BLaER1 treated with 17β-estradiol and CSF1 and Interleukin-3, amounts not matched to agents 10 nM and 100 nM (cell line): ENCODE results near the gene ANKRD22.
"Not testable (repeated sequence)": the region's sequence is repeated elsewhere in the genome, so short reads cannot be mapped to it uniquely, and the experiment has no call there.

Experiments used
- H3K27ac ChIP-seq, 11 experiments: shearing (Covaris generic); formaldehyde crosslinking; 2 replicates each; pipeline ENCODE4 v1.8.1; 2022
- H3K27me3 ChIP-seq, 11 experiments: shearing (Covaris generic); formaldehyde crosslinking; 2 replicates each; pipeline ENCODE4 v1.8.1; 2022
- H3K36me3 ChIP-seq, 11 experiments: shearing (Covaris generic); formaldehyde crosslinking; 2 replicates each; pipeline ENCODE4 v1.8.1; 2022
- H3K4me1 ChIP-seq, 10 experiments: shearing (Covaris generic); formaldehyde crosslinking; 2 replicates each; pipeline ENCODE4 v1.8.1; 2022
- H3K4me2 ChIP-seq, 11 experiments: shearing (Covaris generic); formaldehyde crosslinking; 2 replicates each; pipeline ENCODE4 v1.8.1; 2022
- H3K4me3 ChIP-seq, 10 experiments: shearing (Covaris generic); formaldehyde crosslinking; 2 replicates each; pipeline ENCODE4 v1.8.1; 2022
- H3K9ac ChIP-seq, 11 experiments: shearing (Covaris generic); formaldehyde crosslinking; 2 replicates each; pipeline ENCODE4 v1.8.1; 2022
- H3K9me3 ChIP-seq, 11 experiments: shearing (Covaris generic); formaldehyde crosslinking; replicated peaks in 1 of 11; 2 replicates each; pipeline ENCODE4 v1.8.1; 2022
- H4K20me1 ChIP-seq, 11 experiments: shearing (Covaris generic); formaldehyde crosslinking; 2 replicates each; pipeline ENCODE4 v1.8.1; 2022
- Cebpa-rat ChIP-seq, 11 experiments: shearing (Covaris generic); IDR thresholded peaks; 2 replicates each; pipeline ENCODE4 v1.8.1; 2022

ANKRD22 gene

DNA sequence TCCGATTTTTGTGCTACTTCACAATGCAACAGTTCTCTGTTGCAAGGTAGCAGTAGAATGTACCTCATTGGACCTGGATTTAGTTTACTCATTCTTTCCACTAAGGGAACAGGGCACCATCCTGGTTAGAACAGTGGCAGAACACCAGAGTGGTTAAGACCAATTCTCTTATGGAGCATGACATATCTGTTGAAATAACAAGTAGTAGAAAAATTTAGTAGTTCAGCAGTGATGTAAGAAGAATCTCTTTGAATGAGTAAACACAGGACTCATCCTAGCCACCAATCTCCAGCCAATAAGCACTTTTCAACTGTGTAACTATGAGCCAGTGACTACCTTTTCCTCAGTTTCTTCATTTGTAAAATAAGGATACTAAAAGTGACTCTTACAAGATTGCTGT is 2.4 kb downstream of the ANKRD22 start:
- Histone ChIP-seq H3K4me2 (peak overlapping the region in 4 of 11 experiments; percentile 49 to 84 (median 70); a peak in 7 of 22 replicates), H3K9me3 (peaks cover 0 to 25% (median 0%) of the 10 kb centered on the region in 11 experiments; a peak in 8 of 22 replicates), H4K20me1 (no peaks in the 10 kb centered on the region), H3K27me3 (no peaks in the 10 kb centered on the region), H3K36me3 (no peaks in the 10 kb centered on the region), H3K4me1 (peaks cover 0 to 65% (median 17%) of the 10 kb centered on the region in 10 experiments; a peak in 11 of 20 replicates), H3K27ac (peak overlapping the region in 1 of 11 experiments; percentile 14; a peak in 1 of 22 replicates), H3K4me3 (peak overlapping the region in 3 of 10 experiments; percentile 11 to 59 (median 44); a peak in 3 of 20 replicates), H3K9ac (peak overlapping the region in 1 of 11 experiments; percentile 35; a peak in 1 of 22 replicates)
- TF ChIP-seq Cebpa-rat (IDR thresholded peaks at IDR 0.05): no peak

DNA sequence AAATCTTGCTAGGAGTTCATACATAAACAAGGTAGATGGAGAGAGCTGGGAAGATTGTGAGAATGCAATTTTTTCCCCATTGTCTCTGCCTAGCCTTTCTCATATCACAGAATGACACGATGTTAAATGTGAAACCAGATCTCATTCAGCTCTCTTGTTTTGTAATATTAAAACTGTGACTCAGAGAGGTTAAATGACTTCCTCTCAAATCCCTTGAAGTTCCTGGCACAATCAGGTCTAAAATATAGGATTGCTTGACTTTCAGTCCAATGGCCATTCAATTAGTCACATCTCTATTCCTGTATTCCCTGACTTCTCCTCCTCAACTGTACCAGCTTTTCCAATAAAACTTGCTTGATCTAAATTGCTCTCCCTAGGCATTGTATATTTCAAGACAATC is 3.1 kb downstream of the ANKRD22 start:
- no peaks in the 10 kb centered on the region for H3K36me3 ChIP-seq
- H3K27ac ChIP-seq: peak overlapping the region in 2 of 11 experiments; percentile 14 to 49; a peak in 3 of 22 replicates
- no peak overlapping the region for H3K9ac ChIP-seq
- peak overlapping the region in 2 of 10 experiments; percentile 44 to 59; a peak in 3 of 20 replicates for H3K4me3 ChIP-seq
- H3K9me3 ChIP-seq: peaks cover 0 to 18% (median 0%) of the 10 kb centered on the region in 11 experiments; a peak in 8 of 22 replicates
- H4K20me1 ChIP-seq: no peaks in the 10 kb centered on the region
- no peak for TF ChIP-seq Cebpa-rat (IDR thresholded peaks at IDR 0.05)
- H3K4me2 ChIP-seq: peak overlapping the region in 6 of 11 experiments; percentile 6 to 84 (median 55); a peak in 10 of 22 replicates
- no peaks in the 10 kb centered on the region for H3K27me3 ChIP-seq
- peaks cover 0 to 58% (median 17%) of the 10 kb centered on the region in 10 experiments; a peak in 11 of 20 replicates for H3K4me1 ChIP-seq

DNA sequence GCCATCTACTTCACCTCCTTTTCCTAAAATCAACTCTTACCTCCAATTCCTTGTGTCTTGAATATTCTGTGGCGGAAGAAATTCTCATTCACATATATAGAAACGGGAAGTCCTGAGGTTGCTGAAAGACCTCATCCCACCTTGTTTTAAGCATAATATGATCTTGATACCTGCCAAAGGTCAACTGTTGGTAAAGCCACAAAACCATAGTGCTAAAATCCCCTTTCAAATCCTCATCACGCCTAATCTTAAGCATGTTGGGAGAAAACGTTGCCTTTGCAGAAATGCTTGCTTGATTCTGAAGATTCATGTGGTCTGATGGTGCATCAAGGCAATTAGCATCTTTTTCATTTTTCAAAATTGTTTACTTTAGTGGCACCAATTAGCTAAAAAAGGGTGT is 8.5 kb downstream of the ANKRD22 start:
- Histone ChIP-seq H3K9me3 (peaks cover 0 to 8% (median 0%) of the 10 kb centered on the region in 11 experiments; a peak in 4 of 22 replicates), H3K4me2 (no peak overlapping the region), H3K9ac (no peak overlapping the region), H3K27ac (no peak overlapping the region), H4K20me1 (no peaks in the 10 kb centered on the region), H3K4me1 (peaks cover 0 to 28% (median 0%) of the 10 kb centered on the region in 10 experiments; a peak in 7 of 20 replicates), H3K27me3 (no peaks in the 10 kb centered on the region), H3K4me3 (no peak overlapping the region), H3K36me3 (no peaks in the 10 kb centered on the region)
- no peak for TF ChIP-seq Cebpa-rat (IDR thresholded peaks at IDR 0.05)

DNA sequence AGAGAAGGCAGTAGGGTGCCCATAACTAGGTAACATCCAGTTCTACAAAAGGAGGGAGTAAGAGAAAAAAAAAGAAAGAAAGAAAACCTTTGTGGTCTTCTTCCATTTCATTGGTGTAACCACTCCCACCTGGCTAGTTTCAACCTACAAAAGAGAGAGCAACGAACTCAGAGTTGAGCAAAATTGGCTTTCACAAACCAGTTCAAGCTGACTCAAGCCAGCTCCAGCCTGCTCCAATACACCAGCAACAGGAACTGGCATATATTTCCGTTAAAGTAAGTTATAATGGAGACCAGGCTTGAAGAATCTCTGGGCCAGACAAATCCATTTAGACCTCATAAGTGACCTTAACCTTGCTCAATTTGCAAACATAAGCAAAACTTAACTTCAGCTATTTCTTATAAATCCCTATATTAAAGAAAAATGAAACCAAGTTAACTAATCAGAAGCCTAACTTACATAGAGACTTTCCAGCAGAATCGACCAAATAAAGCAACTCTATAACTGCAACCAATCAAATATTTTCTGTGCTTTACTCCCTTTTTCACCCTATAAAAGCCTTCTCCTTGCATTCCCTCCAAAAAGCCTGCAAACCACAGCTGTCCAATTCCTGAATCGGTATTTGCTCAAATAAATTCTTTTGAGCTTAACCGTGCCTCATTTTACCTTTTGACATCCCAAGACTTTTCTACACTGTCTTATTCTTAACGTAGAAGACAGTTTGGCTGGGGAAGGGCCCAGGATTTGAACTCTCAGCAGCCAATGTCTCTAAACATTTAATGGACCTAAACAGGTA is 10.1 kb downstream of the ANKRD22 start:
- peak overlapping the region in 2 of 11 experiments; percentile 30 to 36; a peak in 4 of 22 replicates for H3K4me2 ChIP-seq
- no peak overlapping the region for H3K4me3 ChIP-seq
- TF ChIP-seq Cebpa-rat (IDR thresholded peaks at IDR 0.05): no peak
- H3K27me3 ChIP-seq: no peaks in the 10 kb centered on the region
- H3K36me3 ChIP-seq: no peaks in the 10 kb centered on the region
- H3K27ac ChIP-seq: no peak overlapping the region
- peaks cover 0 to 6% (median 0%) of the 10 kb centered on the region in 11 experiments; a peak in 4 of 22 replicates for H3K9me3 ChIP-seq
- H4K20me1 ChIP-seq: no peaks in the 10 kb centered on the region
- H3K9ac ChIP-seq: no peak overlapping the region
- peaks cover 0 to 33% (median 0%) of the 10 kb centered on the region in 10 experiments; a peak in 4 of 20 replicates for H3K4me1 ChIP-seq

DNA sequence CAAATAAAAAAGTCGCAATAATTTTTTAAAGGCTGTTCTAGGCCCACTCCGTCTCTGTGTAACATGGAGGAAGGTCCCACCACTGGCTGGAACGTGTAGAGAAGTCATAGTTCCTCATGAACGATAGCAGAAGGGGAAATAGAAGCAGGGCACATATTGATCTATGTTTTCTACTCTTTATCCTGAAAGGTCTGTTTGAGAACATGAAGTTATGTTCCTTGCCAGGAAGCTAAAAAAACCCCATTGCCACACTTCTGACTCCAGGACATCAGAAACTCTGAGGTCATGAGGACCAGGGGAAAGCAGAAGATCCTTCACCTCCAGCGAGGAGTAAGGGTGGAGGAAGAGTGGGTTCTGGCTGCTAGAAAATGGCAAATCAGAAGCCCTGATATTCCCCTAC is 10.8 kb downstream of the ANKRD22 start:
- peak overlapping the region in 2 of 11 experiments; percentile 30 to 36; a peak in 4 of 22 replicates for H3K4me2 ChIP-seq
- H3K4me3 ChIP-seq: no peak overlapping the region
- H3K4me1 ChIP-seq: peaks cover 0 to 38% (median 0%) of the 10 kb centered on the region in 10 experiments; a peak in 4 of 20 replicates
- H3K27me3 ChIP-seq: no peaks in the 10 kb centered on the region
- H3K9me3 ChIP-seq: no peaks in the 10 kb centered on the region
- H4K20me1 ChIP-seq: no peaks in the 10 kb centered on the region
- H3K9ac ChIP-seq: no peak overlapping the region
- TF ChIP-seq Cebpa-rat (IDR thresholded peaks at IDR 0.05): no peak
- no peaks in the 10 kb centered on the region for H3K36me3 ChIP-seq
- H3K27ac ChIP-seq: no peak overlapping the region

DNA sequence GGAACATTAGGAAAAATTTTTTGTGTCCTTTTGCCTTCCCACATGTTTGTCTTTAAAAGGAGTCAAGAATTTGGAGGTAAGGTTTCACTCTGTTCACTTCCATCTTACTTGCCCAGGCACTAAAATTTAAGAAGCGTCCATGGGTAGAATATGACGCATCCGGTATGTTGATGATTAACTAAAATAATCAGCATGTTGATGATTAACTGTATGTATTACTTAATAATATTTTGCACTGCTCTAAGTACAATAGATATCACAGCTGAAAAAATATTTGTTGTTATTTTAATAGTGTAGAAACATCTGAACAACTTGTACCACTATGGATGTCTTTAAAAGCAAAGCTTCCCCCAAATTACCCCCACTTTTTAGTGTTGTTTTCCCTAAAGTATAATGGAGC is 11.5 kb downstream of the ANKRD22 start:
- H3K27me3 ChIP-seq: no peaks in the 10 kb centered on the region
- no peaks in the 10 kb centered on the region for H3K9me3 ChIP-seq
- H3K4me2 ChIP-seq: no peak overlapping the region
- no peak for TF ChIP-seq Cebpa-rat (IDR thresholded peaks at IDR 0.05)
- H3K4me1 ChIP-seq: peaks cover 0 to 40% (median 0%) of the 10 kb centered on the region in 10 experiments; a peak in 4 of 20 replicates
- H3K4me3 ChIP-seq: no peak overlapping the region
- no peak overlapping the region for H3K9ac ChIP-seq
- no peaks in the 10 kb centered on the region for H3K36me3 ChIP-seq
- H3K27ac ChIP-seq: no peak overlapping the region
- H4K20me1 ChIP-seq: 0 out of 22 replicates have a peak, but pooled peaks cover 0 to 2% (median 0%) of the 10 kb centered on the region in 11 experiments

DNA sequence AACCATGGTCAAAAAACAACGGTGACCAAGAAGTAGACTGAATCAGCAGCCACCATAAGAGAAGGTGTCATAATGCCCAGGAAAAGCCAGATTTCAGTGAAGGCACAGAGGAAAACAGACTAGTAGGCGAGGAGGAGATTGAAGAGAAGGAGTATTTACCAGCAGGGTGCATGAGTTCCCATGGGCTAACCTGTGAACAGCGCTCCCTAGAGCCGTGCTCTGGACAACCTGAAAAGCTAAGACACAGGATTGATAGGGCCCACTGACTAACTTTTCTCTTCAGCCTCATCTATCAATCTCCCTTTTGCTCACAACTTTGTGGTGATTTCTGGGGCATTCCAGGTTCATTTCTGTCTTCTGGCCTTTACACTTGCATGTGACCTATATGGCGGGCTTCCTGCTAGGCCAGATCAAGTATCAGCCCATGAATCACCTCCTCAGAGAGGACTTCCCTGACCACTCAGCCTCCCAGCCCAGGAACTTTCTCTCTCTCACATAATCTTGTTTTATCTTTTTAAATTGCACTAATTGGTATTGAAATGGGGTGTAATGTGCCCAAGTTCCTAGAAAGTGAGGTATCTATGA is 12.8 kb downstream of the ANKRD22 start:
- no peak for TF ChIP-seq Cebpa-rat (IDR thresholded peaks at IDR 0.05)
- Histone ChIP-seq H3K9me3 (no peaks in the 10 kb centered on the region), H3K4me2 (peak overlapping the region in 2 of 11 experiments; percentile 1 to 52; a peak in 2 of 22 replicates), H3K27ac (no peak overlapping the region), H3K9ac (no peak overlapping the region), H3K4me3 (no peak overlapping the region), H3K4me1 (peaks cover under 1 to 45% (median 1%) of the 10 kb centered on the region in 10 experiments; a peak in 10 of 20 replicates), H3K27me3 (no peaks in the 10 kb centered on the region), H3K36me3 (no peaks in the 10 kb centered on the region), H4K20me1 (0 out of 22 replicates have a peak, but pooled peaks cover 0 to 11% (median 0%) of the 10 kb centered on the region in 11 experiments)

DNA sequence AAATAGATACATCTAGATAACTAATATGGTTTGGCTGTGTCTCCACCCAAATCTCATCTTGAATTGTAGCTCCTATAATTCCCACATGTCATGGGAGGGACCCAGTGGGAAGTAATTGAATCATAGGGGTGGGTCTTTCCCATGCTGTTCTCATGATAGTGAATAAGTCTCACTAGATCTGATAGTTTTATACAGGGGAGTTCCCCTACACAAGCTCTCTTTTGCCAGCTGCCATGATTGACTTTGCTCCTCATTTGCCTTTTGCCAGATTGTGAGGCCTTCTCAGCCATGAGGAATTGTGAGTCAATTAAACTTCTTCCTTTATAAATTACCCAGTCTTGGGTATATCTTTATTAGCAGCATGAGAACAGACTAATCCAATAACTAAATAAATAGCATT is 14.0 kb downstream of the ANKRD22 start:
- H3K9ac ChIP-seq, H3K27me3 ChIP-seq, H3K4me3 ChIP-seq, H3K9me3 ChIP-seq, H3K36me3 ChIP-seq, H3K27ac ChIP-seq: not testable (repeated sequence)
- H3K4me2 ChIP-seq: 0 out of 22 replicates have a peak overlapping the region, but pooled peaks of 1 of the 11 experiments have one; percentile 9
- H3K4me1 ChIP-seq: peaks cover 5 to 51% (median 7%) of the 10 kb centered on the region in 10 experiments; a peak in 11 of 20 replicates
- H4K20me1 ChIP-seq: peaks cover 0 to 19% (median 0%) of the 10 kb centered on the region in 11 experiments; a peak in 2 of 22 replicates

DNA sequence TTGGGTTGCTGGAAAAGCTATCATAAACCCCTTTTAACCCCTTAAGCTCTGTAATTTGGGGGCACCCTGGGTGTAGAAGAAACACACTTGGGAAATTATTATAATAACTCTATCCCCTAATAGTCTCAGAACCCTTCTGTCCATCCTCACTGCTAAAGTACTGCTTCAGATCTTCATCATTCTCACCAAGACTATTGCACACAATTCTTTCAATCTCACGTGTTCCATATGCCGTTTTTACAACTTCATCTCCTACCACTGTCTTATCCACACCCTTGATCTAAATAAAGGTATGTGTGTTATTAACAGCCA is 15.8 kb downstream of the ANKRD22 start:
- no peak for TF ChIP-seq Cebpa-rat (IDR thresholded peaks at IDR 0.05)
- H3K9ac ChIP-seq: no peak overlapping the region
- H3K27me3 ChIP-seq: peaks cover 0 to 9% (median 3%) of the 10 kb centered on the region in 11 experiments; a peak in 11 of 22 replicates
- H3K4me3 ChIP-seq: no peak overlapping the region
- H3K36me3 ChIP-seq: peaks cover 0 to 11% (median 0%) of the 10 kb centered on the region in 11 experiments; a peak in 4 of 22 replicates
- H3K27ac ChIP-seq: no peak overlapping the region
- H3K9me3 ChIP-seq: no peaks in the 10 kb centered on the region
- no peak overlapping the region for H3K4me2 ChIP-seq
- peaks cover 5 to 42% (median 10%) of the 10 kb centered on the region in 10 experiments; a peak in 16 of 20 replicates for H3K4me1 ChIP-seq
- peaks cover 0 to 21% (median 0%) of the 10 kb centered on the region in 11 experiments; a peak in 2 of 22 replicates for H4K20me1 ChIP-seq
